Activated CD4-positive, alpha-beta T cell treated with anti-CD3 and anti-CD28 coated beads, Interleukin-10, Interleukin-2, amounts not matched to agents 100 ng/mL and 50 ng/mL, durations not matched to agents 16 hours and 8 hours (primary cell): ENCODE results near the gene TNXB.
"Not testable (repeated sequence)": the region's sequence is repeated elsewhere in the genome, so short reads cannot be mapped to it uniquely, and the experiment has no call there.

Source experiments
- DNase-seq: peaks from one replicate; pipeline ENCODE4 v3.0.0-alpha.2; 2020

TNXB gene

DNA sequence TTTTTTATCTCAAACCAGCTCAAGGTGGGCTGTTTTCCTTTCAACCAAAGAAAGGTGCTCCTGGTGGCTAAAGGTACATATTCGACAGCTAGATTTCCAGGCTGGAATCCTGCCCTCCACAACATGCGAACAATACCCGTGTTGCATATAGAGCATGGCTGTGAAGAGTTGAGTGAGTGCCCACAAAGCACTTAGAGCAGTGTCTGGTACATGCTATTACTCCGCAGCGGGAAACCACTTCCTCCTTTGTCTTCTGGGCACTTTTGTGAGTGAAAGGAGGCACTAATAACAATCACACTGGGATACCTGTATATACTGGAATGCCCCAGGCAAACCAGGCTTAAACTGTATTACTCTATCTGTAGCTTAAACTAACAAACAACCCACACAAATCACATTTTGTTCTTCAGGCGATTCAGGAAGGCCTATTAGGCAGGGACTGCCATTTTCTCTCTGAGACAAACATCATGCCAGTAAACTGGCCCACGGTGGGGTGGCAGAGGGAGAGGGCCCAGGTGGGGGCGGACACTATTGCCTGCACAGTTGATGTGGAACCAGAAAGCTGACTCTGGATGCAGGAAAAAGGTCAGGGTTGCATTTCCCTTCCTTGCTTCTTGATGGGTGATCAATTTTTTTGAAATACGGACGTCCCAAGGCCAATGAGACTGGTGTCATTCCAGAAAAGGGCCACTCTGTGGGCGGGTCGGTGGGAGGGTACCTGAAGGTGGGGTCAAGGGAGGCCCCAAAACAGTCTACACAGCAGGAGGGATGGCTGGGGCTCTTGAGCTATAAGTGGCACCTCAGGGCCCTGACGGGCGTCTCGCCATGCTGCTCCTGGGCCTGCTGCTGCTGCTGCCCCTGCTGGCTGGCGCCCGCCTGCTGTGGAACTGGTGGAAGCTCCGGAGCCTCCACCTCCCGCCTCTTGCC, 71.3 kb downstream of the TNXB start, which contains the start of gene CYP21A2:
Gene CYP21A2, plus strand, starts transcription at position 818 of the 927 bp plus-strand sequence. Its CDS starts 8 bp downstream, at position 826.
- not testable (repeated sequence) for DNase-seq

DNA sequence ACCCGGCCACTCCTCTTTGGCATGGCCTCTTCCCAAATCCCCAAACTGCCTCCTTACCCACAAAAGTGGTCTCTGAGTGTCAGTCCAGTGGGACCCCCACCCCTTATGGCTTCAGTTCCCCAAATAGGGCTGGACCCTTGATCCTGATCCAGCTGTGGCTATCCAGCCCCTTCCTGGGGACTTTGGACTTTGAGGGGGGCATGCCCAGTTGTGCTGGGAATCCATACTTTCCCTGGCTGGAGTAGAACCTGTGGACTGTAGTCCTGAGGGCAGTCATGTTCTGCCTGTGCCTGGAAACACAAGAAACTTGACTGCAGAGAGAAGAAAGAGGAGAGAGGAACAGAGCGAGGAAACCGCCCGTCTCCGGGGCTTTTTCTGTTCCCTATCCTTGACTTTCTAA, 72.0 kb downstream of the TNXB start:
- not testable (repeated sequence) for DNase-seq

DNA sequence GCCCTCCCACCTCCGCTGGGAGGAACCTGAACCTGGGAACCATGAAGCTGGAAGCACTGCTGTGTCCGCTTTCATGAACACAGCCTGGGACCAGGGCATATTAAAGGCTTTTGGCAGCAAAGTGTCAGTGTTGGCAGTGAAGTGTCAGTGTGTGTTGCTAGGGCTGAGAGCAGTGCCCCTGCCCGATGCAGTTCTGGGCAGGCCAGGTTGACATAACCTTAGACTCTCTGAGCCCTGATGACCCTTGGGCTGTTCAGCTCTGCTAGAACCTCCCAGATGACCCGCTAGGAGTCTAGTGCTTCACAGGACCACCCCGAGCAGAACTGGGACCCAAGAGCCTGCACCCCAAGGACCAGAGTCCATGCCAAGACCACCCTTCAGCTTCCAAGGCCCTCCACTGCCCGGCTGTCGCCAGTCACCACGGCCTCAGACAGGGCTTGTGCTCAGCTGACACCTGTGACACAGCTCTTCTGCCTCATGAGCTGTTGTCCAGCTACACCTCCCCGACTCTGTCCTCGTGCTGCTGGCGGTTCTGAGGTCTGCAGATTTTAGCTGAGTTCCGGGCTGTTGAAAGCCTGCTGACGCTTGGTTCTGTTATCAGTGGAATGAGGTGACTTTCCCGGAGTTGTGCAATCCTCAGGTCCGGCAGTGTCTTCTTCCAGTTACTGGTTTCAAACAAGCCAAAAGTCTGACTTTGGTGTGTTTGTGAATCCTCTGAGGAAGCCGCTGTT, 73.7 kb downstream of the TNXB start:
- DNase-seq: not testable (repeated sequence)

DNA sequence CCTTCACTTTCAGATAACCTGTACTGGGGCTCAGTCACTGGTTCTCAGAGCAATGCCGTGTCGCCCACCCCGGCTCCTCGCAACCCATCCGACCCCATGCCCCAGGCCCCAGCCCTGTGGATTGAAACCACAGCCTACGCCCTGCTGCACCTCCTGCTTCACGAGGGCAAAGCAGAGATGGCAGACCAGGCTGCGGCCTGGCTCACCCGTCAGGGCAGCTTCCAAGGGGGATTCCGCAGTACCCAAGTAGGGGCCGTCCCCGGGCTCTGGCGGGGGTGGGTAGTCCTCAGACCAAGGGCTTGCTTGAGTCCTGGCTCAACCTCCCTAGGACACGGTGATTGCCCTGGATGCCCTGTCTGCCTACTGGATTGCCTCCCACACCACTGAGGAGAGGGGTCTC, 79.6 kb downstream of the TNXB start:
- not testable (repeated sequence) for DNase-seq

DNA sequence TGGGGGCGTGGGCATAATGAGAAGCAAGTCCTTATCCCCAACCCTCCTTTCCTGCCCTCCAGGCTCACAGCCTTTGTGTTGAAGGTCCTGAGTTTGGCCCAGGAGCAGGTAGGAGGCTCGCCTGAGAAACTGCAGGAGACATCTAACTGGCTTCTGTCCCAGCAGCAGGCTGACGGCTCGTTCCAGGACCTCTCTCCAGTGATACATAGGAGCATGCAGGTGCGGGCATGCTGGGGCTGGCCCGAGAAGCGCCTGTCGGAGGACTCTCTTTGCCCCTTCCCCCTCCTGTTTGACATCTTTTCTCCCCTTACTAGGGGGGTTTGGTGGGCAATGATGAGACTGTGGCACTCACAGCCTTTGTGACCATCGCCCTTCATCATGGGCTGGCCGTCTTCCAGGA, 80.5 kb downstream of the TNXB start:
- not testable (repeated sequence) for DNase-seq

DNA sequence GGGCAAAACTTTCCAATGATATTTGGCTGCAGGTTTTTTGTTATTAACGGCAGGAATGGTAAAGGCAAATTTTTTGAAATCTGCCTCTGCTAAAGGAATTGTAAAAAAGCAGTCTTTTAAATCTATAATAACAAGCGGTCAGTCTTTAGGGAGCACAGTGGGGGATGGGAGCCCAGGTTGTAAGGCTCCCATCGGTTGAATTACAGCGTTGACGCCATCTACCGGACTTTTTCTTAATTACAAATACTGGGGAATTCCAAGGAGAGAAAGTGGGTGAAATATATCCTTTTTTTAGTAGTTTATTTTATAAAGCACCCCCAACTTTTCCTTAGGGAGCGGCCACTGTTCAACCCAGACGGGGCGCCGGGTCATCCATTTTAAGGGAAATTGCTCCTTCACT, 87.0 kb downstream of the TNXB start:
- DNase-seq: not testable (repeated sequence)

DNA sequence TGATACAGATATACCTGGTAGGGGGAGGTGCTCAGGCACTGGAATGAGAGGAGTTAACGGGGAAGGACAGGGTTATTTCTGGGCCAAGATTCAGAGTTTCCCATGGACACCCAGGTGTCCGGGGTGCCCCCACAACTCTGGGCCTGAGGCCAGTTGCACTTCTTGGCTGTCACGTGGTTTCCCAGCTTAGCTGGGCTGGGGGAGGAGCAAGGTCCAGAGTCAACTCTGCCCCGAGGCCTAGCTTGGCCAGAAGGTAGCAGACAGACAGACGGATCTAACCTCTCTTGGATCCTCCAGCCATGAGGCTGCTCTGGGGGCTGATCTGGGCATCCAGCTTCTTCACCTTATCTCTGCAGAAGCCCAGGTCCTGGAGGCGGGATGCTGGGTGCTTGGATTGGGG, 94.6 kb downstream of the TNXB start, which contains the start of gene C4B:
Gene C4B, plus strand, starts transcription at position 249 of the 400 bp plus-strand sequence. Its CDS starts 51 bp downstream, at position 300.
- DNase-seq: not testable (repeated sequence)

DNA sequence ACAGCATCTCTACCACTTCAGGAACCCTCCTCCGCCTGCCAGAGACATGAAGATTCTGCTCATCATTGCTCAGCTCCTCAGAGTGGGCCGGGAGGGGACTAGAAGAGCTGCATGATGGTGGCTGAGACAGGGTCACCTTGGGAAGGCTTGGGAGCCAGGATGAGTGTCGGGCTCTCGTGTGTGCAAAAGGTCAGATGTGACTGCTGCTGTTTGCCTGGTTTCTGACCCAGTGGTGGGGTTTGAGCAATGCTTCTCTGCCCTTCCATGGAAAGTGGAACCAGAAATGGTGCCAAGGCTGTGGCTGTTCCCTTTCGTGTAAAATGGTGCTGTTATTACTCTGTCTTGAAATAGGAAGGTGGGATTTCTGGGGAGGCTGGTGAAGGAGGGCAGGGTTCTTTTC, 95.4 kb downstream of the TNXB start:
- not testable (repeated sequence) for DNase-seq

DNA sequence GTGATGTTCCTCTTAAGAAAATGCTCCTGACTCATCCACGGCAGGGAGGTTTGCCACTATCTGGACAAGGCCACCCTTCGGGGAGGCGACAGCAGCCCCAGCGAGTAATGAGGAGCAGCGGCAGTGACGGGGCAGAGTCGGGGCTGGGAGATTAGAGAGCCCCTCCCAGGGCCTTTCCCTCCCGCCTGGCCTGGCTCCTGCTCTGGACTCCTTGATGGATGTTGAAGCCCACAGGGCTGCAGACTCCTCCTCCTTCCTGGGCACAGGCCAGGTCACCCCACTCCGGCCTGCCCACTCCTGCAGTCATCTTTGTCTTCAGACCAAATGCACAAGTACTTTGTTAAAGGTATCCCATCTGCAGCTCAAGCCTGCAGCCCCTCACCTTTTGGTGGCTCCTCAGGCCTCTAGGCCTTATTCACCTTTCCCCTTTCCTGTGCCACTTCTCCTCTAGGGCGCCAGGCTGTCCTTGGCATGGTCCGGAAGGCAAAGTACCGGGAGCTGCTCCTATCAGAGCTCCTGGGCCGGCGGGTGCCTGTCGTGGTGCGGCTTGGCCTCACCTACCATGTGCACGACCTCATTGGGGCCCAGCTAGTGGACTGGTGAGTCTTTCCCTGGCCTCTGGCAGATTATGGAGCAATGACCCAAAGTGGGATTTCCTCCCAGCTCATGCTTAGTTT, 96.1 kb downstream of the TNXB start:
- DNase-seq: not testable (repeated sequence)

DNA sequence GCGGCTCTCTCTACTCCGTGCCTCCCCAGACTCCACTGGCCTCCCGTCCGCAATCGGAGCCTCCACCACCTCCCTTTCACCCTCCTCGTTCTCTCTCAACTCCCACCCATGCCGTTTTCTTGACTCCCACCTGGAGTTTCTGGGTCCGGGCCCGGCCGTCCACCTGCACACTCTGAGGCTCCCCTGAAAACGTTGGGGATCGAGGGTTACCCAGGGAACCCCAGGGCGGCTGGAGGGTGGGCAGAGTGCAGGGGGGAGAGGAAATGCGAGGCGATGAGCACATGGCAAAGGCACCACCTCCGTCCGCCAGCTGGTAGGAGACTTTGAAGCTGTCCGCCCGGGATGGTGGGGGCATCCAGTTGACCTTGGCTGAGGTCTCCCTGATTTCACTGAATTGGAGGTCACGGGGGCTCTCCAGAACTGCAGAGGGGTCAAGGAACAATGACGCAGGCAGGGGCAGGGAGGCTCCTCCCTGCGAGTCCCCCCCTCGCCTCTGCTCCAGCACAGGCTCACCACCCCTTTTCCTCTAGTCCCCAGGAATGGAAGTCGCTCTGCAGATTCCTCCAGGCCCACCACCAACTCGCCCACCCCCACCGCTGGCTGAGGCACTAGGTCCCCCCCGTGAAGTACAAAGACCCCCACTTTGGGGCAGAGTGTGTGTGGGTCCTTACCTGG, 98.1 kb downstream of the TNXB start:
- not testable (repeated sequence) for DNase-seq

DNA sequence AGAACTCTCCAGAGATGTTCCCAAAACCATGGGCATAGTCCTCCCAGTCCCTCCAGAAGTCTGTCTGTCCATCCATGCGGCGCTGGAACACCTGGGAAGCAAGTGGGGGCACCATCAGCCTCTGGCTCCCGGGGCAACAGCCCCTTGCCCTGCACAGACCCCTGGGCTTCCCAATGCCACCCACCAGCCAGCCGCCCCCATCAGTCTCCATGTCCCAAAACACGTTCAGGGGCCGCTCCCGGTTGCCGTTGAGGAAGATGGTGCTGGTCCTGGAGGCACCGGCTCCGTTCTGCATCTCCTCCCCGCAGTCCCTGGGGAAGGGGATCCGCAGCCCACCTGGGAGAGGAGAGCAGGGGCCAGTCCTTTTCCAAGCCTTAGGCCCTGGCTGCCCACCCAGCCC, 99.6 kb downstream of the TNXB start:
- not testable (repeated sequence) for DNase-seq

DNA sequence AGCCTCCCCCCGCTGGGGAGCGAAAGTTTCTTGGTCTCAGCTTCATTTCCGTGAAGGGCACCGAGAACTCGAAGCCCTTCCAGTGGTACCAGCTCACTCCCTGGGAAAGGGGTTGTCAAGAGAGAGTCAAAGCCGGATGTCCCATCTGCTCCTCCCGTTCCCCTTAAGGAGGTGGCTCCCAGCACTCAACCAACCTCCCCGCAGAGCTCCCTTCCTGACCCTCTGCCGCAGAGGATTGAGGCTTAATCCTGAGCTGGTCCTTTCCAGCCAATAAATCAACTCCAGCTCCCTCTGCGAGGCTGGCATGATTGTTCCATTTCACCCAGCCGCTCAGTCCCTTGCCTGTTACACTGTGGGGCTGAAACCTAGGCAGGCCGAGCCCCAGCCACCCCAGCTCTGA, 100.5 kb downstream of the TNXB start:
- not testable (repeated sequence) for DNase-seq

DNA sequence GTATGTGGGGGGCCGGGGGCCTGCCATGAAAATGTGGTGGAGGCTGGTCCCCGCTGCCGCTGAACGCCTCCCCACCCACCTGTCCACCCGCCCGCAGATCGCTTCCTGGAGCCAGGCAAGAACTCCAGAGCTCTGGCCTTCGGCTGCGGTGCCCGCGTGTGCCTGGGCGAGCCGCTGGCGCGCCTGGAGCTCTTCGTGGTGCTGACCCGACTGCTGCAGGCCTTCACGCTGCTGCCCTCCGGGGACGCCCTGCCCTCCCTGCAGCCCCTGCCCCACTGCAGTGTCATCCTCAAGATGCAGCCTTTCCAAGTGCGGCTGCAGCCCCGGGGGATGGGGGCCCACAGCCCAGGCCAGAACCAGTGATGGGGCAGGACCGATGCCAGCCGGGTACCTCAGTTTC, 101.1 kb downstream of the TNXB start:
- DNase-seq: not testable (repeated sequence)

DNA sequence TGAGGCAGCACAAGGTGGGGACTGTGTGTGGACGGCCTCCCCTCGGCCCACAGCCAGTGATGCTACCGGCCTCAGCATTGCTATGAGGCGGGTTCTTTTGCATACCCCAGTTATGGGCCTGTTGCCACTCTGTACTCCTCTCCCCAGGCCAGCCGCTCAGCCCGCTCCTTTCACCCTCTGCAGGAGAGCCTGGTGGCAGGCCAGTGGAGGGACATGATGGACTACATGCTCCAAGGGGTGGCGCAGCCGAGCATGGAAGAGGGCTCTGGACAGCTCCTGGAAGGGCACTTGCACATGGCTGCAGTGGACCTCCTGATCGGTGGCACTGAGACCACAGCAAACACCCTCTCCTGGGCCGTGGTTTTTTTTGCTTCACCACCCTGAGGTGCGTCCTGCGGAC, 102.1 kb downstream of the TNXB start:
- DNase-seq: not testable (repeated sequence)

DNA sequence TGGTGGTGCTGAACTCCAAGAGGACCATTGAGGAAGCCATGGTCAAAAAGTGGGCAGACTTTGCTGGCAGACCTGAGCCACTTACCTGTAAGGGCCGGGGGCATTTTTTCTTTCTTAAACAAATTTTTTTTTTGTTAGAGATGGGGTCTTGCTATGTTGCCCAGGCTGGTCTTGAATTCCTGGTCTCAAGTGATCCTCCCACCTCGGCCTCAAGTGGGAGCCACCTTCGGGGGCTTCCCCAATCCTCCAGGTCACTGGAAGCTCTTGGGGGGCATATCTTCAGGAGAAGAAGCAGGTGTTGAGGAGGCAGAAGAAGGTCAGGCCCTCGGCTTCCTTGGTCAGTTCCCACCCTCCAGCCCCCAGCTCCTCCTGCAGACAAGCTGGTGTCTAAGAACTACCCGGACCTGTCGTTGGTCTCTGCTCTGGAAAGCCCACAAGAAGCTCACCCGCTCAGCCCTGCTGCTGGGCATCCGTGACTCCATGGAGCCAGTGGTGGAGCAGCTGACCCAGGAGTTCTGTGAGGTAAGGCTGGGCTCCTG, 103.1 kb downstream of the TNXB start:
- DNase-seq: not testable (repeated sequence)

DNA sequence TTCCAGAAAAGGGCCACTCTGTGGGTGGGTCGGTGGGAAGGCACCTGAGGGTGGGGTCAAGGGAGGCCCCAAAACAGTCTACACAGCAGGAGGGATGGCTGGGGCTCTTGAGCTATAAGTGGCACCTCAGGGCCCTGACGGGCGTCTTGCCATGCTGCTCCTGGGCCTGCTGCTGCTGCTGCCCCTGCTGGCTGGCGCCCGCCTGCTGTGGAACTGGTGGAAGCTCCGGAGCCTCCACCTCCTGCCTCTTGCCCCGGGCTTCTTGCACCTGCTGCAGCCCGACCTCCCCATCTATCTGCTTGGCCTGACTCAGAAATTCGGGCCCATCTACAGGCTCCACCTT, 103.6 kb downstream of the TNXB start:
- not testable (repeated sequence) for DNase-seq

DNA sequence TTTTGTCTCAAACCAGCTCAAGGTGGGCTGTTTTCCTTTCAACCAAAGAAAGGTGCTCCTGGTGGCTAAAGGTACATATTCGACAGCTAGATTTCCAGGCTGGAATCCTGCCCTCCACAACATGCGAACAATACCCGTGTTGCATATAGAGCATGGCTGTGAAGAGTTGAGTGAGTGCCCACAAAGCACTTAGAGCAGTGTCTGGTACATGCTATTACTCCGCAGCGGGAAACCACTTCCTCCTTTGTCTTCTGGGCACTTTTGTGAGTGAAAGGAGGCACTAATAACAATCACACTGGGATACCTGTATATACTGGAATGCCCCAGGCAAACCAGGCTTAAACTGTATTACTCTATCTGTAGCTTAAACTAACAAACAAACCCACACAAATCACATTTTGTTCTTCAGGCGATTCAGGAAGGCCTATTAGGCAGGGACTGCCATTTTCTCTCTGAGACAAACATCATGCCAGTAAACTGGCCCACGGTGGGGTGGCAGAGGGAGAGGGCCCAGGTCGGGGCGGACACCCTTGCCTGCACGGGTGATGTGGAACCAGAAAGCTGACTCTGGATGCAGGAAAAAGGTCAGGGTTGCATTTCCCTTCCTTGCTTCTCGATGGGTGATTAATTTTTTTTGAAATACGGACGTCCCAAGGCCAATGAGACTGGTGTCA, 104.1 kb downstream of the TNXB start:
- DNase-seq: not testable (repeated sequence)

DNA sequence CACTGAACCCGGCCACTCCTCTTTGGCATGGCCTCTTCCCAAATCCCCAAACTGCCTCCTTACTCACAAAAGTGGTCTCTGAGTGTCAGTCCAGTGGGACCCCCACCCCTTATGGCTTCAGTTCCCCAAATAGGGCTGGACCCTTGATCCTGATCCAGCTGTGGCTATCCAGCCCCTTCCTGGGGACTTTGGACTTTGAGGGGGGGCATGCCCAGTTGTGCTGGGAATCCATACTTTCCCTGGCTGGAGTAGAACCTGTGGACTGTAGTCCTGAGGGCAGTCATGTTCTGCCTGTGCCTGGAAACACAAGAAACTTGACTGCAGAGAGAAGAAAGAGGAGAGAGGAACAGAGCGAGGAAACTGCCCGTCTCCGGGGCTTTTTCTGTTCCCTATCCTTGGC, 104.7 kb downstream of the TNXB start:
- DNase-seq: not testable (repeated sequence)

DNA sequence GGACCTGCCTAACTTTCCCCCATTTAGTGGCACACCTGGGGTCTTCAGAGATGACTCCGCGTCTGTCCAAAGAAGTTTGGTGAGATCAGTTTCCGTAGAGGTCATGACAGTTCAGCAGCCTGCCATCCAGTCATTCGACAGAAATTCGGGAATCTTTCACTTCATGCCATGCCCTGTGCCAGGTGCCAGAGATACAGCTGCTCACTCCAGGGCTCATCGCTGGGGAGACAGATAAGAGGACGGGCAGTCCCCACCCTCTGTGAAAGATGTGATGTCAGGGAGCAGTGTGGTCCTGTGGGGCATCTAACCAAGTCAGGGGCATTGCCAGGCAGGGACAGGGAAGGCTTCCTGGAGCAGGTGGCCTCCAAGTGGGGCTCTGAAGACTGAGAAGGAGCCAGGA, 105.8 kb downstream of the TNXB start:
- DNase-seq: not testable (repeated sequence)

DNA sequence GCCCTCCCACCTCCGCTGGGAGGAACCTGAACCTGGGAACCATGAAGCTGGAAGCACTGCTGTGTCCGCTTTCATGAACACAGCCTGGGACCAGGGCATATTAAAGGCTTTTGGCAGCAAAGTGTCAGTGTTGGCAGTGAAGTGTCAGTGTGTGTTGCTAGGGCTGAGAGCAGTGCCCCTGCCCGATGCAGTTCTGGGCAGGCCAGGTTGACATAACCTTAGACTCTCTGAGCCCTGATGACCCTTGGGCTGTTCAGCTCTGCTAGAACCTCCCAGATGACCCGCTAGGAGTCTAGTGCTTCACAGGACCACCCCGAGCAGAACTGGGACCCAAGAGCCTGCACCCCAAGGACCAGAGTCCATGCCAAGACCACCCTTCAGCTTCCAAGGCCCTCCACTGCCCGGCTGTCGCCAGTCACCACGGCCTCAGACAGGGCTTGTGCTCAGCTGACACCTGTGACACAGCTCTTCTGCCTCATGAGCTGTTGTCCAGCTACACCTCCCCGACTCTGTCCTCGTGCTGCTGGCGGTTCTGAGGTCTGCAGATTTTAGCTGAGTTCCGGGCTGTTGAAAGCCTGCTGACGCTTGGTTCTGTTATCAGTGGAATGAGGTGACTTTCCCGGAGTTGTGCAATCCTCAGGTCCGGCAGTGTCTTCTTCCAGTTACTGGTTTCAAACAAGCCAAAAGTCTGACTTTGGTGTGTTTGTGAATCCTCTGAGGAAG, 106.4 kb downstream of the TNXB start:
- not testable (repeated sequence) for DNase-seq

DNA sequence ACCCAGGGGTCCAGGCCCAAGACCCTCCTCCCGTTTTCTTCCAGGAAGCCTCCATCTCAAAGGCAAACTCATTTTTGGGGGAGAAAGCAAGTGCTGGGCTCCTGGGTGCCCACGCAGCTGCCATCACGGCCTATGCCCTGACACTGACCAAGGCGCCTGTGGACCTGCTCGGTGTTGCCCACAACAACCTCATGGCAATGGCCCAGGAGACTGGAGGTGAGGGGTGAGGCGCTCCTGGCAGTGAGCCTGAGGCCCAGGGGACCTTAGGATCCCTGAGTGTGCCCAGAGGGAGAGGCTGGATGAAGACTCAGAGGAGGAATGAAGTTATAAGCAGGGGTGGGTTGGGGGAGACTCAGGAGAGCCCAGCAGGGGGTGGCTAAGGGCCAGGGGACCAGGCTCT, 112.8 kb downstream of the TNXB start:
- DNase-seq: not testable (repeated sequence)
